ENCODE results near the gene EPN2. TPM values are rescaled to one million over a fixed set of nuclear protein-coding genes. Genes with fewer than 3 reads are reported as not detected.
A peak's percentile ranks its signal among the peaks of the same experiment; 100 is the strongest.

Gene EPN2
- total and polyA plus RNA-seq, 3 donors from 2014 or later: 60.0 to 66.5 (median 61.1) TPM

- TF ChIP-seq, protein P1, sequence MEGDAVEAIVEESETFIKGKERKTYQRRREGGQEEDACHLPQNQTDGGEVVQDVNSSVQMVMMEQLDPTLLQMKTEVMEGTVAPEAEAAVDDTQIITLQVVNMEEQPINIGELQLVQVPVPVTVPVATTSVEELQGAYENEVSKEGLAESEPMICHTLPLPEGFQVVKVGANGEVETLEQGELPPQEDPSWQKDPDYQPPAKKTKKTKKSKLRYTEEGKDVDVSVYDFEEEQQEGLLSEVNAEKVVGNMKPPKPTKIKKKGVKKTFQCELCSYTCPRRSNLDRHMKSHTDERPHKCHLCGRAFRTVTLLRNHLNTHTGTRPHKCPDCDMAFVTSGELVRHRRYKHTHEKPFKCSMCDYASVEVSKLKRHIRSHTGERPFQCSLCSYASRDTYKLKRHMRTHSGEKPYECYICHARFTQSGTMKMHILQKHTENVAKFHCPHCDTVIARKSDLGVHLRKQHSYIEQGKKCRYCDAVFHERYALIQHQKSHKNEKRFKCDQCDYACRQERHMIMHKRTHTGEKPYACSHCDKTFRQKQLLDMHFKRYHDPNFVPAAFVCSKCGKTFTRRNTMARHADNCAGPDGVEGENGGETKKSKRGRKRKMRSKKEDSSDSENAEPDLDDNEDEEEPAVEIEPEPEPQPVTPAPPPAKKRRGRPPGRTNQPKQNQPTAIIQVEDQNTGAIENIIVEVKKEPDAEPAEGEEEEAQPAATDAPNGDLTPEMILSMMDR (IDR thresholded peaks at IDR 0.05): no peak
- TF ChIP-seq POLR2A (IDR thresholded peaks at IDR 0.05): no peak
- H3K4me3 ChIP-seq: no peak overlapping the region
- H3K36me3 ChIP-seq (ENCODE audit: low read depth, missing control alignments): no peaks in the 10 kb centered on the region
- WGBS, 2 donors: 72 to 85% methylated on average over 9 to 13 of the region's 13 CpGs
- peaks cover 18% of the 10 kb centered on the region for H3K4me1 ChIP-seq
- DNase-seq: no peak
- H3K9me3 ChIP-seq: no peaks in the 10 kb centered on the region
- peak overlapping the region; percentile 68 to 86 for H3K27ac ChIP-seq
- intact Hi-C loops (cut with DNase I; ENCODE audit: low total_unique reads): no loop called here
- no peaks in the 10 kb centered on the region for H3K27me3 ChIP-seq
These were observed 108.6 kb downstream of the EPN2 start for GRCh38 chr17:19345486-19346350.

DNA sequence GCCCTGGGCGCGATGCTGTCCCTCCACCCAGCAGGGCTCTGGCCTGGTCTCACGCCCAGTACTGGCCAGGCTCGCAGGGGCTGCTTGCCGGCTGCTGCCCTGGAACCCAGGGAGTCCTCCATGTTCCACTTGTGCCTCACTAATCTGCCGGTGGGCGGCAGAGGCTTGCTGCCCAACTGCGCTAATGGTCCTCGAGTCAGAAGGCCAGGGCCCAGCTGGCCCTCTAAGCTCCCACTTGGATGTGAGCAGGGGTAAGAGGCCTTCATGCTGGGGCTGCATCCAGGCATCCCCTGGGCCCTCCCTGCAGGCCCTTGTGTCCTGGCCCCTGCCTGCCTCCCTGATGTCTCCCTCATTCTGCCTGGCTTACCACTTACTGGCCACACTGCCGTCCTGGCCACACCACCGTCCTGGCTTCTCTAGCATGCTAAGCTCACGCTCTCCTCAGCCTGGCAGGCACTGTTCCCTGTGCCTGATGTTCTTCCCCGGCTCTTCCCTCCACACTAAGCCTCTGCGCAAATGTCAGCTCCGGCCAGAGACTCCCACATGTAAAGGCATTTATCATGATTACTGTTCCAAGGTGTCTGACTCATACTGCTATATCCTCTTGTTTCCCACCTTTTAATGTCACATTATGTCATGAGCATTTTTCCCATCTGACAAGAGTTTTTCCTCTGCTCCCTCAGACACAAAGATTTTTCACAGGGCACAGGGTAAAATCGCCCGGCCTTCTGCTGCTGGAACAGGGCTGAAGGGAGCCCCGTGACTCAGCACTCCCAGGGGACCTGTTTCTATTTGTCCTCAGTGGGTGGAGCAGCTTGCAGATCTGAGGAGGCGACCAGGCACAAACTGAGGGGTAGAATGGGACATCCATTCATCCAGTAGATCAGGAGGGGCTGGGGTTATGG is 109.4 kb downstream of the EPN2 start:
- Histone ChIP-seq H3K27ac (peak overlapping the region; percentile 68 to 86), H3K9me3 (no peaks in the 10 kb centered on the region), H3K36me3 (ENCODE audit: low read depth, missing control alignments) (no peaks in the 10 kb centered on the region), H3K4me3 (no peak overlapping the region), H3K27me3 (no peaks in the 10 kb centered on the region), H3K4me1 (peaks cover 18% of the 10 kb centered on the region)
- DNase-seq: peak; percentile 72
- intact Hi-C loops (cut with DNase I; ENCODE audit: low total_unique reads): no loop called here
- WGBS, 2 donors: 51 to 59% methylated on average over 10 to 19 of the region's 19 CpGs
- TF ChIP-seq, protein P1 (IDR thresholded peaks at IDR 0.05): no peak
- no peak for TF ChIP-seq POLR2A (IDR thresholded peaks at IDR 0.05)

DNA sequence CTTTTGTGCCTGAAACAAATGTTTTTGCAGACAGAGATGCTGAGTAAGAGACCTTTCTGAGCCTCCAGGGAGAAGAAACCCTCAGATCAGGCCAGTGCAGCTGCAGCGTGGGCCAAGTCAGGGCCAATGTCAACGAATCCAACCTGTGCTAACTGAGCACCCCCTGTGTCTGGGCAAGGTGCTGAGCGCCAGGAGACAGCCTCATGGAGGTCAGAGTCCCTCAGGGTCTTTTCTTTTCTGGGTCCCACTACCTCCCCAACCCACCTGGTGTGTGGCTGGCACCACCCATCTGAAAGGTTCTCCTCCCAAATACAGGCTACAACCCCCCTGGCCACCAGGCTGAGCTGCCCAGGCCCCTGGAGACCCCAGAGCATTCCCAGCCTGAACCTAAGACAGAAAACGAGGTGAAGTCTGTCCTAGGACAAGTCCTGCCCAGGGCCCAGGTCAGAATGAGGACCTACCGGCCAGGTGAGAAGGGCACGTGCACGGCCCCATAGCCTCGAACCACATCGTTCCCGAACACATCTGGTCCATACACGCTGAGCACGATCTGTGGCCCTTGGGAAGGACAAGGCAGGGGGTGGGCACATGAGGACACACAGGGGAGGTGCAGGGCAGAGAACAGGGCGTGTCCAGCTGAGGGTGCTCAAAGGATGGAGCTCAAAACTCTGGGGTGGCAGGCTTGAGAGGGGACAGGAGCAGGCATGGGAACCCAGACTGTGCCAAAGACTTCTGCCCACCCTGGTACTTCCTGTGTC is 110.3 kb downstream of the EPN2 start:
- DNase-seq: no peak
- intact Hi-C loops (cut with DNase I; ENCODE audit: low total_unique reads): no loop called here
- Histone ChIP-seq H3K27ac (peak overlapping the region; percentile 68 to 86), H3K27me3 (no peaks in the 10 kb centered on the region), H3K4me1 (peaks cover 18% of the 10 kb centered on the region), H3K4me3 (no peak overlapping the region), H3K36me3 (ENCODE audit: low read depth, missing control alignments) (no peaks in the 10 kb centered on the region), H3K9me3 (no peaks in the 10 kb centered on the region)
- 81 to 85% methylated on average over 4 to 13 of the region's 13 CpGs for WGBS, 2 donors
- TF ChIP-seq POLR2A (IDR thresholded peaks at IDR 0.05): no peak
- TF ChIP-seq, protein P1 (IDR thresholded peaks at IDR 0.05): no peak

- TF ChIP-seq, protein P1 (IDR thresholded peaks at IDR 0.05): no peak
- no peak for TF ChIP-seq POLR2A (IDR thresholded peaks at IDR 0.05)
These were observed 111.0 kb downstream of the EPN2 start for GRCh38 chr17:19348081-19348650.

More at GRCh38 chr17:19348081-19348650, 111.0 kb downstream of the EPN2 start:
- peaks cover 18% of the 10 kb centered on the region for H3K4me1 ChIP-seq
- DNase-seq: no peak
- H3K9me3 ChIP-seq: no peaks in the 10 kb centered on the region
- 91% methylated on average over 9 of the region's 9 CpGs for WGBS, 2 donors
- no peaks in the 10 kb centered on the region for H3K36me3 ChIP-seq (ENCODE audit: low read depth, missing control alignments)
- no peak overlapping the region for H3K4me3 ChIP-seq
- no peaks in the 10 kb centered on the region for H3K27me3 ChIP-seq
- intact Hi-C loops (cut with DNase I; ENCODE audit: low total_unique reads): no loop called here
- no peak overlapping the region for H3K27ac ChIP-seq

All from testis (tissue), 3 donors.